ENCODE results near the gene LIMCH1. TPM values are rescaled to one million over a fixed set of nuclear protein-coding genes. Genes with fewer than 3 reads are reported as not detected.
A peak's percentile ranks its signal among the peaks of the same experiment; 100 is the strongest.
"Not testable (repeated sequence)": the region's sequence is repeated elsewhere in the genome, so short reads cannot be mapped to it uniquely, and the experiment has no call there.

The LIMCH1 gene
- total RNA-seq, 1 donor, result 8.7 TPM

- peak; percentile 26 for DNase-seq (ENCODE audit: low read depth)
- H3K4me3 ChIP-seq (ENCODE audit: low read depth, low read length), result no peak overlapping the region
- TF ChIP-seq, protein P1, sequence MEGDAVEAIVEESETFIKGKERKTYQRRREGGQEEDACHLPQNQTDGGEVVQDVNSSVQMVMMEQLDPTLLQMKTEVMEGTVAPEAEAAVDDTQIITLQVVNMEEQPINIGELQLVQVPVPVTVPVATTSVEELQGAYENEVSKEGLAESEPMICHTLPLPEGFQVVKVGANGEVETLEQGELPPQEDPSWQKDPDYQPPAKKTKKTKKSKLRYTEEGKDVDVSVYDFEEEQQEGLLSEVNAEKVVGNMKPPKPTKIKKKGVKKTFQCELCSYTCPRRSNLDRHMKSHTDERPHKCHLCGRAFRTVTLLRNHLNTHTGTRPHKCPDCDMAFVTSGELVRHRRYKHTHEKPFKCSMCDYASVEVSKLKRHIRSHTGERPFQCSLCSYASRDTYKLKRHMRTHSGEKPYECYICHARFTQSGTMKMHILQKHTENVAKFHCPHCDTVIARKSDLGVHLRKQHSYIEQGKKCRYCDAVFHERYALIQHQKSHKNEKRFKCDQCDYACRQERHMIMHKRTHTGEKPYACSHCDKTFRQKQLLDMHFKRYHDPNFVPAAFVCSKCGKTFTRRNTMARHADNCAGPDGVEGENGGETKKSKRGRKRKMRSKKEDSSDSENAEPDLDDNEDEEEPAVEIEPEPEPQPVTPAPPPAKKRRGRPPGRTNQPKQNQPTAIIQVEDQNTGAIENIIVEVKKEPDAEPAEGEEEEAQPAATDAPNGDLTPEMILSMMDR (IDR thresholded peaks at IDR 0.05; ENCODE audit: insufficient read depth, low read length), result no peak
Measured at GRCh38 chr4:41709844-41710481, 172.0 kb downstream of the LIMCH1 start.

DNA sequence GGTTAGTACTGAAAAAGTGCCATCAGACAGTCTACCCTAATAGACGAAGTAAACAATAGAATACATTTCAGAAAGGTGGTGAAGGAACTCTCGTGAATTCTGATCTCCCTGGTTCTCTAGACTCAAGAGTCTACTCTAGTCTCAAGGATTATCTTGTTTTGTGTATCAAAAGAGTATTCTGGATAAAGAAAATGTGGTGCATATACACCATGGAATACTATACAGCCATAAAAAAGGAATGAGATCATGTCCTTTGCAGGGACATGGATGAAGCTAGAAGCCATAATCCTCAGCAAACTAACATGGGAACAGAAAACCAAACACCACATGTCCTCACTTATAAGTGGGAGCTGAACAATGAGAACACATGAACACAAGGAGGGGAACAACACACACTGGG, 173.7 kb downstream of the LIMCH1 start:
- H3K4me3 ChIP-seq (ENCODE audit: low read depth, low read length); DNase-seq (ENCODE audit: low read depth): not testable (repeated sequence)

DNA sequence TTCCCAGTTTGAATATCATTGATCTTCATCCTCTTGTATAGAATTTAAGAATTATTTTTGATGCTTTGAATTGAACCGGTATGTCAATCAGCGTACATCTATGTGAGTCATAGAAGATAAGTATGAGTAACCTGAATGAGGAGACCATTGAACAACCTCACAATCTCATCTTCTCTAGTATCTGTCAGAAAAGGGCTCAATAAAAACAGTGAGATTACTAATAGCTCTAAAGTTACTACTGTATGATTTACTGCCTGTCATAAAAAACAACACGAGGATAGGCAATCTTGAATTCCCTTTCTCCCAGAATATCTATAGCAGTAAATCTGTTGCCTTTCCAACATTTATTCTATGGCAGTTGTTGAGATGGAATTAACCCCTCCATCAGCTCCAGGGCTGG, 174.5 kb downstream of the LIMCH1 start:
- no peak overlapping the region for H3K4me3 ChIP-seq (ENCODE audit: low read depth, low read length)
- TF ChIP-seq, protein P1 (IDR thresholded peaks at IDR 0.05; ENCODE audit: insufficient read depth, low read length), result no peak
- DNase-seq (ENCODE audit: low read depth), result no peak

GRCh38 chr4:41713768-41714167, 175.8 kb downstream of the LIMCH1 start:
- TF ChIP-seq, protein P1 (IDR thresholded peaks at IDR 0.05; ENCODE audit: insufficient read depth, low read length), result no peak
- no peak for DNase-seq (ENCODE audit: low read depth)
- no peak overlapping the region for H3K4me3 ChIP-seq (ENCODE audit: low read depth, low read length)

- no peak for DNase-seq (ENCODE audit: low read depth)
- TF ChIP-seq, protein P1 (IDR thresholded peaks at IDR 0.05; ENCODE audit: insufficient read depth, low read length), result no peak
- H3K4me3 ChIP-seq (ENCODE audit: low read depth, low read length), result no peak overlapping the region
Measured at GRCh38 chr4:41714364-41715000, 176.5 kb downstream of the LIMCH1 start.

- no peak for DNase-seq (ENCODE audit: low read depth)
- TF ChIP-seq, protein P1 (IDR thresholded peaks at IDR 0.05; ENCODE audit: insufficient read depth, low read length), result no peak
- H3K4me3 ChIP-seq (ENCODE audit: low read depth, low read length), result no peak overlapping the region
Measured at GRCh38 chr4:41715155-41715554, 177.2 kb downstream of the LIMCH1 start.

GRCh38 chr4:41718907-41719306, 180.9 kb downstream of the LIMCH1 start:
- peak; percentile 4 for DNase-seq (ENCODE audit: low read depth)
- H3K4me3 ChIP-seq (ENCODE audit: low read depth, low read length), result no peak overlapping the region
- TF ChIP-seq, protein P1 (IDR thresholded peaks at IDR 0.05; ENCODE audit: insufficient read depth, low read length), result no peak
